Measurements from ENCODE around the gene KRTAP24-1. TPM values are rescaled to one million over a fixed set of nuclear protein-coding genes. Genes with fewer than 3 reads are reported as not detected.

KRTAP24-1 gene, protein sequence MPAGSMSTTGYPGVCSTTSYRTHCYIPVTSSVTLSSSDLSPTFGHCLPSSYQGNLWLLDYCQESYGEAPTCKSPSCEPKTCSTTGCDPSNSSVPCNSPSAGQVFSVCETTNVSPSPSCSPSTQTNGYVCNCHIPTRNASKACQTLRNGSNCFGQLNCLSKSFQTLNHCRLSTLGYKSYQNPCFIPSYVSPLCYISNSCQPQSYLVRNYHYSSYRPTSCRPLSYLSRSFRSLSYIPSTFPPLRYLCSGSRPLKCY
- not detected in 2 replicates for total RNA-seq

DNA sequence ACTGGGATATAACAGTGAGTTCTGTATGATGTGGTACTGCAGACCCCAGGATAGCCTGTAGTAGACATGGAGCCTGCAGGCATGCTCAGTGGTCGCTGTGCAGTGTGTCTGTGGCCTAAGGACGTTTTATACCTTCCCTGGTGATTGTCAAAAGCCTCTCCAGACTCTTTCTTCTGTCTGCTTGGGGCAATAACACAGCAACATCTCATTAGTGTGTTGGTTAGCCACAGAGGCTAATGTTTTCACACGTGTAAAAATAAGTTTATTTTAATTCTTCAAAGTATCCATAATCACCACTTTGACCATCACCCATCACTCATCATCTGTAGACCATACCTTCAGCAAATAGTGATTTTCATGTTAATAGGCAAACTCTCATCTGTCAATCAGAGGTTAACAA is at the start of gene KRTAP24-1:
TSS of gene KRTAP24-1 (minus strand) at position 101 of the 400 bp plus-strand sequence. CDS start at position 83, 18 bp downstream.
- no peak for DNase-seq (ENCODE audit: low read depth)

DNA sequence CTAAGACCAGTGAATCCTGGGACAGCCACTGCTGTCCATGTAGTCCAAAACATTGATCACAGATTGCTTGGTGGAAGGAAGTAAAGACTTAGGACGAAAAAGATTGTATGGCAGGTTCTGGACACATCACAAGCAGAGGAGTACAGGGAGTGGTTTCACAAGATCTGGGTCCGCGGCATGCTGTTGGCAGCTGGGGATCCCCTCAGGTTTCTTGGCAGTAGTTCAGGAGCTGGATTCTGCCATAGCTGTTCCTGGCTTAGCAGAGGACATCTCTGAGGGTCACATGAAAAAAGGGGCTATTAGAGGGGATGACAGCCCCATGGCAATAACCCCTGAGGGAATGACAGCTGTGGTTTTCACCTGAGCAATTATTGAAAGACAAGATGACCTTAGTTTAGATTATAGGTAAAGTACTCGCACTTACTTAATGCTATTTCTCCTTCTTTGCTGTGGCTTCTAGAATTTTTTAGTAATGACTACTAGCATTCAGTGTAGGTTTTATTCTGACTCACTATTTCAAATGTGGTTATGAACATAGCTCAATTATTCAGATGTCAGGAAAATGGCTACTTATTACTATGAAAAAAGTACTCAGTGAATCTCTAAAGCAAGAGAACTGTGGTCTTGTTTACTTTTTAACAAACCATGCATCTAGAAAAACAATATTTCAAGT is 46.6 kb upstream of the KRTAP24-1 start:
- DNase-seq (ENCODE audit: low read depth) = no peak

DNA sequence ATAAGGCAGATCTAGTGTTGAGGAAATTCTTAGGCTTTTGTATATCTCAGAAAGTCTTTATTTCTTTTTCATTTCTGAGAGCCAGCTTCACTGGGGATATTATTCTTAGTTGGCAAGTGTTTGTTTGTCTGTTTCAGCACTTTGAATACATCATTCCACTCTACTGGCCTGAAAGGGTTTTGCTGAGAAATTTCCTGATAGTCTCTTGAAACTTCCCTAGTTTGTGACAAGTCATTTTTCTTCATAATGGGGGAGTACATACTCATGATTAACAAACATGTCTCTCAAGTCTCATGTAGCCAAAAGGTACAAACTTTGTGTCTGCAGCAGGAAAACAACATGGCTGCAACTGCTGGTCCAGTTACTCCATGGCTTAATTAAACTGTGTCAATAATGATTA is 43.6 kb upstream of the KRTAP24-1 start:
- DNase-seq (ENCODE audit: low read depth) = no peak

DNA sequence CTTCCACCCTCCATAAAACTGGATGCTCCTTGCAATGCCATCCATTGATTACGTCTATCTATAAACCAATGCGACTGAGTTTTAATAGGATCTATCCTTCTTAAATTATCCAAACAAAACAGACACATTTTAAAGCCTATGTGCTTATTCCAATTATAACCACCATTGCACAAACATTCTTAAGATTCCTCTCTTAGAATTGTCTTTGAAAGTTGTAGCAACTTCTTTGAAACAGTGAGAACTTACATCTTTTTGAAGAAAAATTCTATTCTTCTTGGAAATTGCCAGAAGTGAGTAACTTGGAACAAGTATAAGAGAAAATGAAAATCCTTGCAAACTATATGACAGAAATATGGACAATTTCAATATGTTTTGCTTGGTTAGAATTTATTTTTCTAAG is 37.5 kb upstream of the KRTAP24-1 start, which contains the start of gene KRTAP26-1:
TSS of gene KRTAP26-1 (minus strand) at position 101 of the 400 bp plus-strand sequence. CDS start 280 bp downstream, outside the sequence.
- no peak for DNase-seq (ENCODE audit: low read depth)

DNA sequence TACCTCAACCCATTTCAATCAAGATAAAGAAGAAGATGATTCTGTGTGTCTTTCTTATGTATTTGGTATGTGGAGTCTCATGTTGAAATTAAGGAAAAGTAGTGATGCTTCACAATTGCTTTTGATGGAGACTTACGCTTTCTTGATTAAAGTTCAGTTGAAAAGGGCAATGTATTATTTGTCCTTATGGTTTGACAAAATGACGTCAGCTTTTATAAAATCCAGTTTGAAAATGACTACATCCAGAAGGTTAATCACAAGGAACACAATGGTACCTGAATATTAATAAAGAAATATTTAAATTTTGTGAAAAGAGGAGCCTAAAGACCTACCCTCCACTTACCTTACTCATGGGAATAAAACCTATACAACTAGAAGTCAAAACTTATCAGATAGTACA is 33.0 kb upstream of the KRTAP24-1 start:
- no peak for DNase-seq (ENCODE audit: low read depth)

DNA sequence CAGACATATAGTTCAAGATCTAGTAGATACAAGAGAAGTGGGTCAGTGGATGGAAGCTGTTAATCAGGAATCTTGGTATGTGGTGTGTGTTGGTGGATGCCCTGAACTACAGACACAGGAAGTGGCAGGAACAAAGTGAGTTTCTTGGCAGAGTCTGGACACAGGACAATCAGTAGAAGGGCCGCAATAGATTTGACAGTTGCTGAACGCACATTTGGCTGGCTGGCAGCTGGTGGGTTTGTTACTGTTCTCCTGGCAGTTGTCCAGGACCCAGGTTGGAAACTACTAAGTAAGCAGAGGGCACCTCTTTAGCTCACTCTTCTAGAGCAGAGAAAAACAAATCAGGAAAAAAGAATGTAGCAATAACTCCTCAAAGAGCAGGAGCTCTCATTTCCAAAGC is 24.1 kb upstream of the KRTAP24-1 start:
- DNase-seq (ENCODE audit: low read depth) = no peak

DNA sequence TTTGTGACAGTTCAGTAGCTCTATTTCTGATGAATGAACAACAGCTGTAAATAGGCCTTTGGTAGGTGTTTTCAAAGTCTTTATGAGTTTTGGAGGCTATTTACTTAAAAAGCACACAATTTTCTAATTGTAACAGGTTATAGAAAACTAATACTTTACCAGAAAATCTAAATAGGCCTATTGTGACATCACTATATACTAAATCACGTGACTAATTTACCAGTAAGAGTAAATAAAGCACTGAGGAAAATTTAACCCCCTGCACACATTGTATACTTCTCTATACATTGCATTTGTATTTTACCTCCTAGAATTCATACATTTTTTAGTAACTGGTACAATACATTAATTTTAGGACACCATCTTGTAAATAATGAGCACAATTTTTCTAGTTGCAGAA is 22.4 kb upstream of the KRTAP24-1 start:
- no peak for DNase-seq (ENCODE audit: low read depth)

DNA sequence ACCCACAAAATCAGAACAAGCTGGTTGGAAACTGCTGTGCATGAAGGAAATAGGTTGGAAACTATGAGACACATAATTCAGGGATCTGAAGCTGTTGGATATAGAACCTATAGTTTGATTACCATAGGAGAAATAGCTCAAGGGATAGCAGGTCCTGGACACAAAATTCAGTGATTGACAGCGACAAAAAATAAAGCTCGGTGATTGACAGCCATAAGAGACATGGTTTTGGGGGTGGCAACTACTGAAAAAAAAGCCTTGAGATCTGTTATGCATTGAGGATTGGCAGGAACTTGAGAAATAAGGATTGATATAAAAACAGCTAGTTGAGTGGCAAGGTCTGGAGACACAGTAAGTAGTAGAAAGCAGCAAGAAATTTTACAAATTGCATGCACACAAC is 6.5 kb upstream of the KRTAP24-1 start, which contains the start of gene KRTAP25-1:
TSS of gene KRTAP25-1 (minus strand) at position 300 of the 400 bp plus-strand sequence. CDS start at position 276, 24 bp downstream.
- DNase-seq (ENCODE audit: low read depth) = no peak

DNA sequence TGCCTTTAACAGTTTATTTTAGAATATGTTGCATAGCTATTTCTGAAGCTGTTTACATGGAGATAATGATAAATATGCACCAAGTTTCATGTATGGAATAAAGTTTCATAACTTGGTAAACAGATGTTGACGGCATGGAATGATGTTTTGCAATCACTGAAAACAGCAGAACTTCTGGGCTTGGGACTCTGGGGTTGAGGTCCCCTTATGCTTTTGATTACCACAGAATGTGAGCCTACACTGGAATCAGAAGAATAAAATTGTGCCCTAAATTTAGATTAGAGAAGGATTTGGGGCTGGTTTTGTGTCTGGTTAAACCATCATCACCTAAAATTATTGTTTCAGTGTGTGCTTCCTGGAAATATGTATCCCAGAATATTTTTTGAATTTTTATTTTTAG is 11.1 kb downstream of the KRTAP24-1 start:
- no peak for DNase-seq (ENCODE audit: low read depth)

DNA sequence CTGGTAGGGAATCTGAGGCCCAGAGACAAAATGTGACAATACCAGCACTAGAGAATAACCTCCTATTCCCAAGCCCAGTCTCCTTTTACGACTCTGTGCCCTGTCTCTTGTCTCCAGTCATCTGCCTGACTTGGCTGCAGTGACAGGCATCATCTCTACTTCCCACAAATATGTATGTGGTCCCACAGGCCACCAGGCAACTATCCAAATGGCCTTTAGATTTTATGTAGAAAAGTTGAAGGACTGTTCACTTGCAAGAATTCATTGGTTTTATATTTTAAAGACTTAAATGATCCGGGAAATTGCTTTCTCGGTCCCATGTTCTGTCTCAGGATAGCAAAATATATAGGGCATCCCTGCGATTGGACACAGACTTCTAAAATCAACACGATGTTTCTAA is 11.6 kb downstream of the KRTAP24-1 start:
- no peak for DNase-seq (ENCODE audit: low read depth)

DNA sequence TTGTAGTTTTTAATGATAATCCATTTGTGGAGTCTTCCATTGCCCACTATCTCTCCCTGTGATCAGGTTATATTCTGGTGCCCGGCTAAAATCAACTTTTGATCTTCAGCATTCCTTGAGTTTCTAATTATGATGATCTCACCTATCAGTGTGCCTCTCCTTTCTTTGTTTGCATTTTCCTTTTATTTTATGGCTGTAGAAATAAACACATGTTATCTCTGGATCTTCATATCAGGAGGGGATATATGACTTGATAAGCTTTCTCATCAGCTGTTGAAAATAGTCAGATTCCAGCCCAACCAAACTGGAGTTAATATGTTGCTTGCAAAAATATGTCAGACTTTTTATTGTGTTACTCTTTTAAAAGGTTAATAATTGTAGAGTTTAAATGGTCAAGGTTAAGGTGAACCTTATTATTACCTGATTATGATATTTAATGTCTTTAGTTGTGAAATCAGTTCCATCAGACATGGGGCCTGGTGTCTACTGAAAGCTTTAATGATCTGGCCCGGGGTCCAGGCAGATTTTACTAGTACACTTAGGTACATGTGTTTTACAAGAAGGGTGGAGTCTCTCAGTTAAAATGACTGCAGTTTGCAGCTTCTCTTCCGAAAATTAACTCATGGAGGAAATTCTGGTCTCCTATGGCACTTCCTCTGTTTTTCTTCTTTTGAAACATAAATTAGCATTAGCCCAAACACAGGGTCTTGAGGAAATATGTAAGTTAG is 12.8 kb downstream of the KRTAP24-1 start:
- DNase-seq (ENCODE audit: low read depth) = no peak

DNA sequence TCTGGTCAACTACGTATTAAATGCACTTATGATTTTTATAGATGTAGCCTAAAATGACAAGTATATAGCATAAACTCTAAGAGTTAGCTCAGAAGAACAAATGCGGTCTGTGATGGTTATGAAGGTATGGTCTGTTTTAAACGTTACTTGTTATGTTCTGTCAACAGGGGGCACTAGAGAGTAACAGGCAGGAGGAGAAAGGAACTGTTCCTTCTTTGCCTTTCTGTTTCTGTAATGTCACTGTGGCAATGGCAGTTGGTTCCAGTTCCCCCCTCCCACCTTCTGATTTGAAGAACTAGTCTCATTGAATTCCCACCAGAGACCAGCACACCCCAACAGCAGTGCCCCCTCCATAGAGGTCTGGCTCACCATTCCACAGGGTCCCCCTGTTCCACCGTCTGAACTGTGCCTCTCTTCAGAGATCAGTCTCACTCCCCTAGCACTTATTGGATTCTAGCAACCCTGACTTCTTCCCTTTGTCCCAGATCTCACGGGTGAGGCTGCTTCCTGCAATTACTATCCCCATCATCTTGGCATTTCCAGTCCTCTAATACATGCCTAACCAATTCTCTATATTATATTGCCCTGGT is 14.0 kb downstream of the KRTAP24-1 start:
- no peak for DNase-seq (ENCODE audit: low read depth)

DNA sequence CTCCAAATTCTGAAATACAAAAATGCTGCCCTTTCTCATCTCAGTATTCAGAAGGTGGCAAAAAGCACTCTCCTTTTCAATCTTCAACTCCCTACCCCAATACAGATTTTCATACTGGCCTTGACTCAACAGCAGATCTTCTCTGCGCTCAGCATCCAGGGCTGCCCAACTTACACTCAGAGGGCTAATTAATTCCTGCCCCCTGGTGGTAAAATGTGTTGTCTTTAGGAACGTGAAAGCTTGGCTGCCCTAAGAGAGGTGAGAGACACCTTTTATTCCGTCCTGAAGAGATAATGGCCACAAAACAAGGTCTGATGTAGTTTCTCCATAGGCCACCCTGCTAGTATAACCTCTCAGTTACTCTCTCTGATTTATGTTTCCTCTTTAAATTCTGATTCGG is 25.0 kb downstream of the KRTAP24-1 start:
- peak; percentile 22 for DNase-seq (ENCODE audit: low read depth)

DNA sequence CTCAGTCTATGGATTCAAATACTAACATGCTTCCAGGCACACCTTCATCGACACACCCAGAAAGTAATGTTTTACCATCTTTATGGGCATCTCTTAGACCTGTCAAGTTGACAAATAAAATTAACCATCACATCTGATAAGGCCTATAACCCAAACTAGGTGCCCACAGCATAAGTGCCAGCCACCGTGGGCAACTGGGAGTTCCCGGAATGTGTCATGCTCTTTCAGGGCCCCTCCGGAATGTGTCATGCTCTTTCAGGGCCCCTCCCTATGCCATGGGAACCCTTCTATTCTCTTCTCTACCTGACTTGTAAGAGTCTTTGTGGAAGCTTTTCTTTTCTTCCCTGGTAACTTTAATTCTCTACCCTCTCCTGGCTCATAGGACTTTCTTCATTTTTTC is 26.6 kb downstream of the KRTAP24-1 start:
- peak; percentile 19 for DNase-seq (ENCODE audit: low read depth)

DNA sequence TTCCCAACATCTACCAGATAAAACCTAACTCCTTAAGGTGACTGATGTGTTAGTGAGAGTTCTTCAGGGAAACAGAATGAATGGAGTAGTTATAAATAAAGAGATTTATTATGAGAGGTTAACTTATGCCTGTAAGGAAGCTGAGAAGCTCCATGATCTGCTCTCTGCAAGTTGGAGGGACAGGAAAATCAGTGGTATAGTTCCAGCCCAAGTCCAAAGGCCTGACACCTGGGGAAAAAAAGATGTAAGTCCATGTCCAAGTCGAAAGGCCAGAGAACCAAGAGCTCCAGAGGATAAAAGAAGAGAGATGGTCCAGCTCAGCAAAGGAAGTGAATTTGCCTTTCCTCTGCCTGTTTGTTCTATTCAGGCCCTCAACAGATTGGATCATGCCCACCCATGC is 27.1 kb downstream of the KRTAP24-1 start:
- DNase-seq (ENCODE audit: low read depth) = no peak

DNA sequence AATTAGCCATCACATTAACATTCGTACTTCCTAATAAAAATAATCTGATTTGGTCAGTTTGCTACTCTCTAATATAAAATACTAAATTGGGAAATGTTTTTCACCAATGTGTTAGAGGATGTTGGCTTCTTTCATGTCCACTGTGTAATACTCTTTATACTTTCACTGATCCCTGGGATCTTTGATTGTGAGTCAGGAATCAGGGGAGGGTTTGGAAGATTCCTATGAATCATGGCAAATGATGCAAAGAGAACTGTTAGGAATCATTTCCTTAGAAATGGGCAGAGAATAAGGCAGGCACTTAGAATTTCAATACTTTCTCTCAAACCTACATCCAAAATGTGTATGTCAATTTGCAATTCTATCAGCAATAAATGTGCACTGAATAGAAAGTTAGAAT is 31.0 kb downstream of the KRTAP24-1 start:
- peak; percentile 54 for DNase-seq (ENCODE audit: low read depth)

DNA sequence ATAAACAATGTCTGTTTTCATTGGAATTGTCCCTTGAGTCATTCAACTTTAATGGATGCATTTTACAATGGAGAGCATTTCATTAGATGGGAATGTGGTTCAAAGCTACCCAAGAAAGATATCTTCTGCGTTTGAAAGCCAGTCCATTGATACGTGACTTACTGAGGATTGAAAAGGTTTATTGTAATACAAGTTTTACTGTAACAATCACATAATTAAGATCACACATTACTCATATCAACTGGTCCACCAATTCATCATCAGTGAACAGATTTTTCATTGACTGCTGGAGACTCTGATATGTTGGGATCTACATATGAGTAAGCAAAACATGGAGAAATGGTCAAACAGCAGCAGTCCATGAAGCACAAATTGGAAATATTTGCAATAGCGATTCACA is 32.8 kb downstream of the KRTAP24-1 start:
- no peak for DNase-seq (ENCODE audit: low read depth)

DNA sequence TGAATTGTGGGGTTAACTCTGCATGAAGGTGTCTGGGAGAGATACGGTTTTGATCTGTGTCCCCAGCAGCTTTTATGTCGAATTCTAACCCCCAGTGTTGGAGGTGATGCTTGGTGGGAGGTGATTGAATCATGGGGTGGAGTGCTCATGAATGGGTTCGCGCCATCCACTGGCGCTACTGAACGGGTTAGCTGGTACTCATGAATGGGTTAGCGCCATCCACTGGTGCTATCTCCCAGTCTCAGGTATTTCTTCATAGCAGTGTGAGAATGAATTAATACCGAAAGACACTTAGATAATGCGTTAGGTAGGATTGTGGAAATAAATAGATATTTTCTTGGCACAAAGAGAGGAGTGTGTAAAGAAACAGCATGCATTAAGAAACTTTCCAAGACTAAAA is 33.9 kb downstream of the KRTAP24-1 start:
- no peak for DNase-seq (ENCODE audit: low read depth)

DNA sequence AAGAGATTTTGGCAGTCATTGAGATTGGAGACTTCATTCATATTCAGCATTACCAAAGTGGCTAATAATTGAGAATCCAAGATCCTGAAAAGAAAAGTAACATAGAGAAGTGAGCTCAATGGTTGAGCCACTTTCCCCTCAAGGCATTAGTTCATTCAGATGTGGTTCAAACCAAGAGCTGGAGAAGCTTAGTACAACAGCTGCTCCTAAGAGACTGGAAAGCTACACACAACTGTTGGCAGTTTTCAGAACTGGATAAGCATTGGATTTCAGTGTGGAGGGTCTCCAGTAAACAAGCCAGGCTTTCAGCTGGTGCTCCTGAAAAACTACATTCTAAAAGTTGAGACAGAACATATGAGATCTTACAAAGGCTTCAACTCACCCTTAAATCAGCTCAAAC is 37.7 kb downstream of the KRTAP24-1 start:
- no peak for DNase-seq (ENCODE audit: low read depth)

DNA sequence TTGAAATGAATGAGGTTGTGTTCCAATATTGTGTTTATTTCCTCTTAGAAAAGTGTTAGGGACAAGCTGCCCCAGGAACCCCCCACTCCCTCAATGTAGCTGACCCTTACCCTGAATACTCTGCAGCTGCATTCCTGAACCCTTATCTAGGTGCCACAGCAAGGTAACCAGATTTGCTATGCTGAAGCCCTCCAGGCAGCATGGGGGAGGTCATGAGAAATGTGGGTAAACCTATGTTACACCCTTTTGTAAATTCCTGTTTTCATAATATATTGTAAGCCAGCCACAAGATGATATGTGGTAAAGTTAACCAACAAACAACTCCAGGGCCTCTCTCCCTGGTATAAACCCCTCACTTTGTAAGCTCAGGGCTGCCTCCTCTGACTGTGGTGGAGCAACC is 39.1 kb downstream of the KRTAP24-1 start:
- DNase-seq (ENCODE audit: low read depth) = no peak

DNA sequence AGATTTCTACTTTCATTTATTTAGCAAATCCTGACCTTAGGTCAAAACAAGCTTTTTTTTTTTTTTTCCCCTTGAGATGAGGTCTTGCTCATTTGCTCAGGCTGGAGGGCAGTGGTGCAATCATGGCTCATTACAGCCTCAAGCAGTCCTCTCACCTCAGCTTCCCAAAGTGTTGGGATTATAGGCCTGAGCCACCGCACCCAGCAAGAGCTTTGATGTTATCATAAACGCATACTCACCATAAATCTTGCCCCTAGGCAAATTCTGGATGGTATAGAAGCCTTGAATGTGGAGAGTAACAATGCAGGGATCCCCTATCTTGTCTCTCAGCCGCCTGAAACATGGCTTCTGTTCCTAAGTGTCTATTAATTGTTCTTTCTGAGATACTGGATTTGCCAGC is 42.1 kb downstream of the KRTAP24-1 start:
- DNase-seq (ENCODE audit: low read depth) = no peak

DNA sequence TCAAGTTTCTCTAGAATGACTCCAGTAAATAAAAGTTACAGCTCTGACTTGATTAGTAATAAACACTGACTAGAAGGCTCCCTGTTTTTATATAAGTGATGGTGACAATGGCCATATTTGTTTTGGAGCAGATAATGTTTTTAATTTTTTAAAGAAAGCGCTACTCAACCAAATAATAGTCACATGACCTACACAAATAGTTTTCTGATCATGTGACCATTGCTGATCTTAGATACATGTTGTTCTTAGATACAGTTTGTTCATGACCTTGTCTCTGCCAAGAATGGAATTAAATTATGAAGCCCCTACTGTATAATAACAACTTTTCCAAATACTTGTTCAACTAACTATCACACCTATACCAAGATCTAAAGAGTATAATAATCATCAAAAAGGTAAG is 44.6 kb downstream of the KRTAP24-1 start:
- DNase-seq (ENCODE audit: low read depth) = no peak
